DMS53 treated with DMSO at 0.1 percent for 48 hours (cell line): ENCODE data around the gene HHIPL1.

Experiments used
- DNase-seq: peaks from one replicate; lab custom pipeline; 2025; ENCODE audit not compliant: unreplicated experiment; lab: John Stamatoyannopoulos, UW

The HHIPL1 gene

DNA sequence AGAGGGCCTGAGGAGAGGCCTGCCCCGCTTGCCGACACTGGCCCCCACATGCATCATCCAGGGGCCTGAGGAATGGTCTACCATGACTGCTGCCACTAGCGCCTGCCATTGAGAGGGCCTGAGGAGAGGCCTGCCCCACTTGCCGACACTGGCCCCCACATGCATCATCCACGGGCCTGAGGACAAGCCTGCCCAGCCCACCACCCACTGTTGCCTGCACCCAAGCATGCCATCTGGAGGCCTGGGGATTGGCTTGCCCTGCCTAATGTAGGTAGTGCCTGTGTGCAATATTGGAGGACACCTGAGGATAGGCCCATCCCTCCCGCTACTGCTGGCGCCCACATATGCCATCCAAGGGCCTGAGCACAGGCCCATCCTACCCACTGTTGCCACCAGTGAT lies 63.5 kb downstream of the HHIPL1 start:
- no peak for DNase-seq

GRCh38 chr14:99713972-99714371 lies 69.0 kb downstream of the HHIPL1 start:
- DNase-seq = no peak

DNA sequence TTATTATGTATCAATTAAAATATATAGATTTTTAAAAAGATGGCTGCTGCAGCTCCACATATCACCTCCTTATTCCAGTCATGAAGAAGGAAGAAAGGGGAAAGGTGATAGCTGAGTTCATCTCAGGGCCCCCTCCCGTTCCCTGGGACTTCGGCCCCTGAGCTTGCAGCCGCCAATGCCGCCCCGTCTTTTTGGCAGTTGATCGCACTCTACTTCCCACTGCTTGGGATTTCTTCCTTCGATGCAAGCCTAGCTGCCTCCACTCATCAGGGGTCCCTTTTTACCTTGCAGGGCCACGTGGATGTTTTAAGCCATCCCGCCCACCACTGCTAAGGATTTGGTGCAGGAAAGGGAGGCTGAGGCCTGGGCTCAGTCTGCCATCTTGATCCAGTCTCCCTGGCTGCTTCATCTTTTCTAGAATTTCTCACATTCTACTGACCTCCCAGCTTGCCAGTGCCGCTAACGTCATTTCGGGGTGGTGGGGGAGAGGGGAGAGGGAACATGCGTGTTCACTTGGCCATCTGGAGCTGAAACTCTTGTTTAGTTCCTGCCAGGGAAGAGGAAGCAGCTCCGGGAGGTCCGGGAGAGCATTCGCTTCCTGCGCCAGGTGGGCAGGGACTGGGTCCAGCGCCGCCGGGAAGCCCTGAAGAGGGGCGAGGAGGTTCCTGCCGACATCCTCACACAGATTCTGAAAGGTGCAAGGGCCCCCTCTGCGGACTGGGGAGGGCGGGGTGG lies 70.5 kb downstream of the HHIPL1 start:
- DNase-seq = no peak

- DNase-seq = no peak
Measured at GRCh38 chr14:99716091-99716849, 71.3 kb downstream of the HHIPL1 start.

GRCh38 chr14:99716850-99717681 lies 72.1 kb downstream of the HHIPL1 start:
- no peak for DNase-seq

DNA sequence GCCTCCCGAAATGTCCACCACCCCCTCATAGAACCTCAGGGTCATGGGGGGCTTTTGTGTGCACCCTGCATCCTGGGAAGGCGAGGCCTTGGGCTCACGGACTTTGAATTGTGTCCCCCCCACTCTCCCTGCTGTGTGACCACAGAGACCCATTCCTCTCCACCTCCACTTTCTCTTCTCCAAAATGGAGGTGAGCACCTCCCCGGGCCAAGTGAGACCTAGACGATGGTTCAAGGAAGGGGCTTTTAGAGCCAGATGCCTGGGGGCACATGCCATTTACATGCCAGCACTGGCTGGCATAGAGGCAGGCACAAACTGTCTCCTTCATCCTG lies 72.7 kb downstream of the HHIPL1 start:
- DNase-seq = no peak

- no peak for DNase-seq
Measured at GRCh38 chr14:99718031-99718810, 73.3 kb downstream of the HHIPL1 start.

- DNase-seq = no peak
Measured at GRCh38 chr14:99718811-99719192, 73.9 kb downstream of the HHIPL1 start.

- no peak for DNase-seq
Measured at GRCh38 chr14:99720941-99721791, 76.2 kb downstream of the HHIPL1 start.

GRCh38 chr14:99721792-99722516 lies 77.0 kb downstream of the HHIPL1 start:
- DNase-seq = no peak

GRCh38 chr14:99722741-99723140 lies 77.8 kb downstream of the HHIPL1 start:
- DNase-seq = no peak

DNA sequence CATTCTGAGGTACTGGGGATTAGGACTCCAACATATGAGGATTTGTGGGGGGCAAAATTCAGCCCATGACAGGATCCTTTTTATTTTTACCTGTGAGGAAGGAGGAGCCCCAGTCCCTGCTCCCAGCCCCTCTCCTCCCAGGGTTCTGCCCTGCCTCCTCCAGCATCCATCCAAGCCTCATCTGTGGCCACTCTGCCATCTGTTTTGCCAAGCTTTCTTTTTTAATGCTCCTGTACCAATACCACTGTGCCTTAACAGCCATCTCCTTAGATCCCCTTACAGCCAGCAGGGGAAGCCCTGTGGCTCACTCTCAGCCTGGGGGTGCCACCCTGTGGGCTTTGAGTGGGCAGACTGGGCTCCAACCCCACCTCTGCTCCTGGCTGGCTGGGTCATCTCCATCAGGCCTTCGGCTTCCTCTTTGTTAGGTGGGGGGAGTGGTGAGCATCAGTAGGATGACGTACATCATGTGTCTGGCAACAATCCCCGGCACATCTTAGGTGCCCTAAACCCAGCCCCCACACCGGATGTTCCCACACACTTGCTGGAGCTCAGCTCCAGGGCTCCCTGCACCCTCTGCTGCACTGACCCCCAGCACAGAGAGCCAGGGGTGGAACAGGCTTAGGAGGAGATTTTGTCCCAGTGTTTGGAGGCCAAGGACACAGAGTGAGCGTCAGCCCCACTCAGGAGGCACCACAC lies 79.4 kb downstream of the HHIPL1 start:
- DNase-seq = no peak

- DNase-seq = no peak
Measured at GRCh38 chr14:99724939-99725773, 80.2 kb downstream of the HHIPL1 start.

DNA sequence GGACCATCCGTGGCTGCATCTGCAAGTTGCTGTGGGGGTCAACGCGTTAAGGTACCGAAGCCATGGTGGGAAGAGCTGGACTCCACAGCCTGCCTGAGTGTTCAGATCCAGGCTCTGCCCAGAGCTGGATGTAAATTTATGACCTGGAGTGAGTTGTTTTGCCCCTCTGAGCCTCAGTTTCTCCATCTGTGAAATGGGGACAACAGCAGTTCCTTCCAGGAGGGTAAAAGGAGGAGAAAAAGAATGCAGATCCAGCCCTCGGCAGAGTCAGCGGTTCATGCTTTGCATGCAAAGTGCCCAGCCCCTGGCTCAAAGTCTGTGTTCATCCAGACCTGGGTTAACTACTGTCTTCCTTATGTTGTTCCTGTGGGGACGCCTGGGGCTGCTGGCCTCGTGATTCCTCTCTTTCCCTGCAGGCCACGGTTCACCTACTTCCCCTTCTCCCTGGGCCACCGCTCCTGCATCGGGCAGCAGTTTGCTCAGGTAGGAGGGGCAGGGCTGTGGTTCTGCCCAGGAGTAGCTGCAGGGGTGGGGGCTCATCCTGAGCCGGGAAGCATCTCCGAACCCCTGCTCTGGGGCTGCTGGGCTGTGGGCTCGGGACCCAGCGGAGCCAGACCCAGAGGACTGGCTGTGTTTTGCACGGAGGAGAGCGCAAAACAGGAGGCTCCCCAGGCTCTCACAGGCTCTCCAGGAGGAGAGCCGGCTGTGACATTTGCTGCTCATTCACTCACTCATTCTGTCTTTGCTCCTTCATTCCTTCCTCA lies 81.0 kb downstream of the HHIPL1 start:
- DNase-seq = no peak

DNA sequence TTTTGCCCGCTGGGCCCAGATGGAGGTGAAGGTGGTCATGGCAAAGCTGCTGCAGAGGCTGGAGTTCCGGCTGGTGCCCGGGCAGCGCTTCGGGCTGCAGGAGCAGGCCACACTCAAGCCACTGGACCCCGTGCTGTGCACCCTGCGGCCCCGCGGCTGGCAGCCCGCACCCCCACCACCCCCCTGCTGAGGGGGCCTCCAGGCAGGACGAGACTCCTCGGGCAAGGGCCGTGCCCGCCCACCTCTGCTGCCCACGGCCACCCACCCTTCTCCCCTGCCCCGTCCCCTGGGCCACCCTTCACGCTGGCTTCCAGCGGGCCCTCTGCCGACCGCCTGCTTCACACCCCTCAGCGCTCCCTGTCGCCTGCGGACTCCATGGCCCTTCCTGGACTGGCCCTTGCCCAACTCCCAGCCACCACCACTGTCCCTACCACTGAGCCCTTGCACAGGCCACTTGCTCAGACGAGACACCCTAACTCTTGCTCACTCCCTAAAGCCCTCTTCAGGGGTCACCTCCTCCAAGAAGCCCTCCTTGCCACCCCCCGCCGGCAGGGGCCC lies 81.7 kb downstream of the HHIPL1 start:
- DNase-seq = no peak

- no peak for DNase-seq
Measured at GRCh38 chr14:99727096-99727870, 82.4 kb downstream of the HHIPL1 start.
